Gastroesophageal sphincter (tissue), 3 donors: ENCODE measurements around the gene SPINT1.

Source experiments
- EP300 ChIP-seq: sonication (generic); formaldehyde crosslinking; IDR thresholded peaks from one replicate; pipeline ENCODE4 v1.6.1; 2017; ENCODE audit warnings: antibody characterized with exemption, mild to moderate bottlenecking
- POLR2A ChIP-seq, 2 donors: fragments of 450-650 bp; IDR thresholded peaks; one replicate each; pipeline ENCODE4 v1.6.1; 2017; ENCODE audit warnings: antibody characterized with exemption in 2 of 2, mild to moderate bottlenecking in 2 of 2, moderate library complexity in 1 of 2
- POLR2AphosphoS5 ChIP-seq: sonication (generic); formaldehyde crosslinking; IDR thresholded peaks from one replicate; pipeline ENCODE4 v1.6.1; 2017; ENCODE audit warnings: antibody characterized with exemption
- TF ChIP-seq, protein P1 (sequence below), 4 experiments: fragments of 200-600 bp in 2 of 4; fragments of 450-650 bp in 2 of 4; sonication (generic) in 1 of 4; IDR thresholded peaks; one replicate each; pipeline ENCODE4 v1.5.1; 2017 to 2019; ENCODE audit warnings: antibody characterized with exemption in 4 of 4, mild to moderate bottlenecking in 2 of 4, moderate library complexity in 2 of 4

GRCh38 chr15:40902605-40903561 is 59.0 kb downstream of the SPINT1 start:
- TF ChIP-seq, protein P1, sequence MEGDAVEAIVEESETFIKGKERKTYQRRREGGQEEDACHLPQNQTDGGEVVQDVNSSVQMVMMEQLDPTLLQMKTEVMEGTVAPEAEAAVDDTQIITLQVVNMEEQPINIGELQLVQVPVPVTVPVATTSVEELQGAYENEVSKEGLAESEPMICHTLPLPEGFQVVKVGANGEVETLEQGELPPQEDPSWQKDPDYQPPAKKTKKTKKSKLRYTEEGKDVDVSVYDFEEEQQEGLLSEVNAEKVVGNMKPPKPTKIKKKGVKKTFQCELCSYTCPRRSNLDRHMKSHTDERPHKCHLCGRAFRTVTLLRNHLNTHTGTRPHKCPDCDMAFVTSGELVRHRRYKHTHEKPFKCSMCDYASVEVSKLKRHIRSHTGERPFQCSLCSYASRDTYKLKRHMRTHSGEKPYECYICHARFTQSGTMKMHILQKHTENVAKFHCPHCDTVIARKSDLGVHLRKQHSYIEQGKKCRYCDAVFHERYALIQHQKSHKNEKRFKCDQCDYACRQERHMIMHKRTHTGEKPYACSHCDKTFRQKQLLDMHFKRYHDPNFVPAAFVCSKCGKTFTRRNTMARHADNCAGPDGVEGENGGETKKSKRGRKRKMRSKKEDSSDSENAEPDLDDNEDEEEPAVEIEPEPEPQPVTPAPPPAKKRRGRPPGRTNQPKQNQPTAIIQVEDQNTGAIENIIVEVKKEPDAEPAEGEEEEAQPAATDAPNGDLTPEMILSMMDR (IDR thresholded peaks at IDR 0.05): no peak
- TF ChIP-seq POLR2A (IDR thresholded peaks at IDR 0.05): no peak
- no peak for TF ChIP-seq POLR2AphosphoS5
- TF ChIP-seq EP300: no peak
